Lung (tissue), 12 donors: ENCODE results near the gene TGFB1. TPM values are rescaled to one million over a fixed set of nuclear protein-coding genes. Genes with fewer than 3 reads are reported as not detected.

ENCODE experiments used
- ATAC-seq: fragments of 200-7000 bp; cut with Tn5 transposase; one replicate; pipeline ENCODE4 v1.9.1; 2020; ENCODE audit warnings: moderate number of reproducible peaks; ENCODE audit not compliant: insufficient read depth, low FRiP score
- DNase-seq, 3 donors: peaks; one replicate each; pipeline ENCODE4 v3.0.0-alpha.2; 2013 to 2017
- H3K27ac ChIP-seq, 2 donors: one replicate each; pipeline ENCODE4 v1.5.1; 2013; ENCODE audit warnings: mild to moderate bottlenecking in 2 of 2, moderate library complexity in 2 of 2, control low read depth in 1 of 2, inconsistent platforms in 1 of 2, low read depth in 1 of 2, low read length in 1 of 2
- H3K27me3 ChIP-seq, 3 donors: one replicate each; pipeline ENCODE4 v1.5.1; 2013; ENCODE audit warnings: low read length in 2 of 3; ENCODE audit not compliant: control insufficient read depth in 3 of 3, insufficient read depth in 3 of 3
- H3K36me3 ChIP-seq, 4 donors: one replicate each; pipeline ENCODE4 v1.5.1; 2013; ENCODE audit warnings: low read length in 4 of 4, mild to moderate bottlenecking in 1 of 4, moderate library complexity in 1 of 4; ENCODE audit not compliant: control insufficient read depth in 4 of 4, insufficient read depth in 4 of 4
- H3K4me1 ChIP-seq, 5 donors: one replicate each; pipeline ENCODE4 v1.5.1; 2013; ENCODE audit warnings: low read length in 5 of 5, mild to moderate bottlenecking in 2 of 5, moderate library complexity in 1 of 5; ENCODE audit not compliant: control insufficient read depth in 5 of 5, insufficient read depth in 5 of 5
- H3K4me3 ChIP-seq: one replicate; pipeline ENCODE4 v1.5.1; 2013; ENCODE audit warnings: mild to moderate bottlenecking, control low read depth, moderate library complexity
- H3K9ac ChIP-seq, 2 donors: one replicate each; pipeline ENCODE4 v1.5.1; 2013; ENCODE audit warnings: low read length in 2 of 2, control low read depth in 1 of 2; ENCODE audit not compliant: insufficient read depth in 1 of 2
- H3K9me3 ChIP-seq, 4 donors: one replicate each; pipeline ENCODE4 v1.5.1; 2013; ENCODE audit warnings: low read length in 3 of 4, mild to moderate bottlenecking in 1 of 4, moderate library complexity in 1 of 4; ENCODE audit not compliant: control insufficient read depth in 4 of 4, insufficient read depth in 3 of 4
- WGBS, 2 donors: extraction: QIAGEN DNeasy Blood & Tissue Kit; methylation state at CpG; one replicate each; pipeline ENCODE4 v1.1.7; 2013; 5-methylcytosine and 5-hydroxymethylcytosine counted together
- polyA plus RNA-seq, 2 donors: library from polyadenylated mRNA; stranded (reverse); fragments of 200-250 nt; gene quantifications; one replicate each; pipeline ENCODE4 v1.2.1, GENCODE V29; 2013
- total RNA-seq, 2 donors: library from RNA; depleted of rRNA in 1 of 2; stranded (reverse); fragments of >200 nt in 1 of 2; gene quantifications; one replicate each; pipeline ENCODE4 v1.2.1, GENCODE V29; 2014 to 2021
- TF ChIP-seq, protein P1 (sequence below): IDR thresholded peaks from 2 replicates; pipeline ENCODE4 v1.5.1; 2012; ENCODE audit warnings: mild to moderate bottlenecking; ENCODE audit errors: control extremely low read depth, extremely low read depth
- donor health status: control.
- donor health status: control.
- donor health status: Bipolar disorder and iron deficiency.
- donor health status: healthy.
- donor health status: DM: yes; HTN: yes; CAD: no.

The TGFB1 gene
- total and polyA plus RNA-seq, 4 donors = 18.0 to 88.8 (median 47.6) TPM

DNA sequence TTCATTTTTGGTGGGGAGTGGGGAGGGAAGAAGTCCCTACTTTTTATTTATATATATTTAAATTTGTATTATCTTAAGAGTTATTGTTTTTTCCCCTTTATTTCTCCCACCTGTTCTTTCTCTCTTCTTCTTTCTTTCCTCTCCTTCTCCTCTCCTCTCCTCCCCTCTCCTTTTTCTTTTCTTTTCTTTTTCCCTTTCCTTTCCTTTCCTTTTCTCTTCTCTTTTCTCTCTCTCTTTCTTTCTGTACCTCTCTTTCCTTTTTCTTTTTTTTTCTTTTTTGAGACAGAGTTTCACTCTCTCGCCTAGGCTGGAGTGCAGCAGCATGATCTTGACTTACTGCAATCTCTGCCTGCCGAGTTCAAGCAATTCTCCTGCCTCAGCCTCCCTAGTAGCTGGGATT is 45.8 kb upstream of the TGFB1 start:
- DNase-seq (no peak), ATAC-seq (no peak)
- no peak overlapping the region for H3K27ac ChIP-seq
- H3K36me3 ChIP-seq = peaks cover 0 to 6% (median under 1%) of the 10 kb centered on the region in 4 donors
- H3K9me3 ChIP-seq = no peaks in the 10 kb centered on the region
- H3K4me3 ChIP-seq = no peak overlapping the region
- 93 to 95% methylated on average over 2 of the region's 2 CpGs for WGBS, 2 donors
- H3K4me1 ChIP-seq = peaks cover 0 to 19% (median 10%) of the 10 kb centered on the region in 5 donors
- H3K27me3 ChIP-seq = no peaks in the 10 kb centered on the region
- TF ChIP-seq, protein P1, sequence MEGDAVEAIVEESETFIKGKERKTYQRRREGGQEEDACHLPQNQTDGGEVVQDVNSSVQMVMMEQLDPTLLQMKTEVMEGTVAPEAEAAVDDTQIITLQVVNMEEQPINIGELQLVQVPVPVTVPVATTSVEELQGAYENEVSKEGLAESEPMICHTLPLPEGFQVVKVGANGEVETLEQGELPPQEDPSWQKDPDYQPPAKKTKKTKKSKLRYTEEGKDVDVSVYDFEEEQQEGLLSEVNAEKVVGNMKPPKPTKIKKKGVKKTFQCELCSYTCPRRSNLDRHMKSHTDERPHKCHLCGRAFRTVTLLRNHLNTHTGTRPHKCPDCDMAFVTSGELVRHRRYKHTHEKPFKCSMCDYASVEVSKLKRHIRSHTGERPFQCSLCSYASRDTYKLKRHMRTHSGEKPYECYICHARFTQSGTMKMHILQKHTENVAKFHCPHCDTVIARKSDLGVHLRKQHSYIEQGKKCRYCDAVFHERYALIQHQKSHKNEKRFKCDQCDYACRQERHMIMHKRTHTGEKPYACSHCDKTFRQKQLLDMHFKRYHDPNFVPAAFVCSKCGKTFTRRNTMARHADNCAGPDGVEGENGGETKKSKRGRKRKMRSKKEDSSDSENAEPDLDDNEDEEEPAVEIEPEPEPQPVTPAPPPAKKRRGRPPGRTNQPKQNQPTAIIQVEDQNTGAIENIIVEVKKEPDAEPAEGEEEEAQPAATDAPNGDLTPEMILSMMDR = no peak
- no peak overlapping the region for H3K9ac ChIP-seq

DNA sequence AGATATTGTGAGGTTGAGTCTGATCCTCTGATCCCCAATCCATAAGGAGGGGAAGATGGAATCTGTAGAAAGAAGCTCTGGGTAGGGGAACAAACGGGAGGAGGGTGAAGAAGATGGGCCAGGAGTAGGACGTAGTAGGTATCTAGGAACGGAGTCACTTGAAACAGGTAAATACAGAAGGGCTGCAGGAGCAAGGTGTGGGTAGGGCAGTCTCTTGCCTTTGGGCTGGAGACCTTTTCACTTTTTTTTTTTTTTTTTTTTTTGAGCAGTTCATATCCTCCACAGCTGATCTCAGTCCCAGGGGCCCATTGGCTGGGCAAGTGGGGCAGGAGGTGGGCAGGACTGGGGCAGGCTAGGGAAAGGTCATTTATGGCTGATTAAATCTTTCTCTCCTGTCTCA is 45.4 kb upstream of the TGFB1 start:
- WGBS, 2 donors = 78 to 91% methylated on average over 3 of the region's 3 CpGs
- Histone ChIP-seq H3K27me3 (no peaks in the 10 kb centered on the region), H3K4me3 (no peak overlapping the region), H3K36me3 (peaks cover 0 to 6% (median under 1%) of the 10 kb centered on the region in 4 donors), H3K9me3 (no peaks in the 10 kb centered on the region), H3K9ac (no peak overlapping the region), H3K4me1 (peaks cover 0 to 19% (median 10%) of the 10 kb centered on the region in 5 donors), H3K27ac (no peak overlapping the region)
- ATAC-seq (no peak), DNase-seq (no peak)
- TF ChIP-seq, protein P1 = no peak

DNA sequence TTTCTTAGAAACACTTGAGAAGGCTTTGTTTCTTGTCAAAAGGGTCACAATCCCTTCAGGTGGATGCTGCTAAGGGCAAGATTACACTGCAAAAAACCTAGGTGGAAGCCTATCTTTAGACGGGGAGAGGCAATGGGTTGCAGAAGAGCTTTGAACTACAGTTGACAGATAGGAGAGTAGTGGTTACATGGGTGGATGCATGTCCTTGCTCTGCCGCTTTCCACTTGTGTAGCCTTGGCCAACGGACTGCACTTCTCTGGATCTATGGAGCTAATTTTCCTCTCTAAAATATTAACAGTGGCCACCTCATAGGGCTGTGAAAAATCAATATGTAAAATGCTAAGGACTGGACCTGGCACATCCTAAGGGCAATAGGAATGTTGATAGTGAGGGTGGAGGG is 44.9 kb upstream of the TGFB1 start:
- TF ChIP-seq, protein P1 = no peak
- ATAC-seq = no peak
- Histone ChIP-seq H3K4me1 (peaks cover 0 to 19% (median 10%) of the 10 kb centered on the region in 5 donors), H3K4me3 (peak overlapping the region; percentile 8), H3K9me3 (no peaks in the 10 kb centered on the region), H3K36me3 (peaks cover 0 to 6% (median under 1%) of the 10 kb centered on the region in 4 donors), H3K27me3 (no peaks in the 10 kb centered on the region), H3K9ac (peak overlapping the region; percentile 95 to 97), H3K27ac (peak overlapping the region in 1 of 2 donors; percentile 88)
- no peak for DNase-seq
- WGBS, 2 donors = 43 to 65% methylated on average over 3 of the region's 3 CpGs

DNA sequence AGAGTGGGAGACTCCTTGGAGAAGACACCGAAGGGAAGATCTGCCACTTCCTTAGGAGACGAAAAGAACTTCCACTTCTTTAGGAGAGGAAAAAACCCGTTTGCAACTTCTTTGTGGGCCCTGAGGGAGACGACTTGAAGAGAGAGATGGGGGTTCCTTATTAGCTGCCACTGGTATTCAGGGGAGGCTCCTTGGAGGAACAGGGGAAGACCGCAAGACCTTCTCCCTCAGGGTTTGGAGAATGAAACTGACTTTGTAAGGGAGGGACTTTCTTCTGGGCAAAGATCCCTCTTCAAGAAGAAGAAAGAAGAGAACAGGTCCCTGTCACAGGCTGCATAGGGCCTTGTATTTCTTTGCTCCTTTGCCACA is 44.3 kb upstream of the TGFB1 start:
- WGBS, 2 donors = 0% methylated on average over 5 of the region's 5 CpGs
- Histone ChIP-seq H3K4me3 (peak overlapping the region; percentile 92), H3K9me3 (no peaks in the 10 kb centered on the region), H3K4me1 (peaks cover 0 to 19% (median 10%) of the 10 kb centered on the region in 5 donors), H3K27ac (peak overlapping the region; percentile 88 to 90), H3K9ac (peak overlapping the region; percentile 95 to 97), H3K36me3 (peaks cover 0 to 6% (median 0%) of the 10 kb centered on the region in 4 donors), H3K27me3 (no peaks in the 10 kb centered on the region)
- TF ChIP-seq, protein P1 = no peak
- DNase-seq (peak in 1 of 3 donors; percentile 18), ATAC-seq (no peak)
